Astrocyte of the spinal cord (primary cell): ENCODE results near the gene INPP5A.

Source experiments
- DNase-seq: peaks from one replicate; pipeline ENCODE4 v3.0.0; 2011; ENCODE audit warnings: low read depth, low spot score
- H3K4me3 ChIP-seq: 2 replicates; pipeline ENCODE4 v1.5.1; 2011; ENCODE audit warnings: low read depth, mild to moderate bottlenecking, low read length, moderate library complexity
- in situ Hi-C: cut with HindIII; loops from 2 replicates; pipeline ENCODE4 v1.10.0; 2017; ENCODE audit warnings: low sequenced_read_pairs
- TF ChIP-seq, protein P1 (sequence below): IDR thresholded peaks from 2 replicates; pipeline ENCODE4 v1.5.1; 2012; ENCODE audit warnings: low read depth, mild to moderate bottlenecking, low read length, inconsistent platforms

INPP5A gene

DNA sequence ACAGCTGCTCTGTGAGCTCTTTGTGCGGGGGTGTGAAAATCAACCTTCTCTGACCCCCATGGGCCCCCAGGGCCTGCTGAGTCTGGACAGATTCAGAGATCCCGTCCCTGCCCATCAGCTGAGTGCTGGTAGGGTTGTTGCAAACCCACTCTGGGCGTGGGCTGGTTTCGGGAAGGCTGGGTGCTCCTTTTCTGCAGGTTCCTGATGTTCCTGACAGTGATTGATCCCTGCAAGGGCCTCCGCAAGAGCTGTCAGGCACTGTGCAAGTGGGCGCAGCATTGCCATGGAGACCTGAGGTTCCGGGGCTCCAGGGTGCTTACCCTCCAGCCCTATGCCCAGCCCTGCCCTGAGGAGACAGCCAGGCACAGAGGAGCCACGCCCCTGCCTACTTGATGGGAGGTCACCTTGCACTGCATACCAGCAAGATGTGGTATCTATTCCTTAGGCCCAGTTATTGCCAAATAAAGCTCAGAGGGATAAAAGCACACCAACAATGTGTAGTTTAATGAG, 44.3 kb upstream of the INPP5A start:
- in situ Hi-C loops = no loop called here
- DNase-seq = no peak
- H3K4me3 ChIP-seq = no peak overlapping the region
- TF ChIP-seq, protein P1, sequence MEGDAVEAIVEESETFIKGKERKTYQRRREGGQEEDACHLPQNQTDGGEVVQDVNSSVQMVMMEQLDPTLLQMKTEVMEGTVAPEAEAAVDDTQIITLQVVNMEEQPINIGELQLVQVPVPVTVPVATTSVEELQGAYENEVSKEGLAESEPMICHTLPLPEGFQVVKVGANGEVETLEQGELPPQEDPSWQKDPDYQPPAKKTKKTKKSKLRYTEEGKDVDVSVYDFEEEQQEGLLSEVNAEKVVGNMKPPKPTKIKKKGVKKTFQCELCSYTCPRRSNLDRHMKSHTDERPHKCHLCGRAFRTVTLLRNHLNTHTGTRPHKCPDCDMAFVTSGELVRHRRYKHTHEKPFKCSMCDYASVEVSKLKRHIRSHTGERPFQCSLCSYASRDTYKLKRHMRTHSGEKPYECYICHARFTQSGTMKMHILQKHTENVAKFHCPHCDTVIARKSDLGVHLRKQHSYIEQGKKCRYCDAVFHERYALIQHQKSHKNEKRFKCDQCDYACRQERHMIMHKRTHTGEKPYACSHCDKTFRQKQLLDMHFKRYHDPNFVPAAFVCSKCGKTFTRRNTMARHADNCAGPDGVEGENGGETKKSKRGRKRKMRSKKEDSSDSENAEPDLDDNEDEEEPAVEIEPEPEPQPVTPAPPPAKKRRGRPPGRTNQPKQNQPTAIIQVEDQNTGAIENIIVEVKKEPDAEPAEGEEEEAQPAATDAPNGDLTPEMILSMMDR = no peak

- TF ChIP-seq, protein P1 = no peak
- in situ Hi-C loops = no loop called here
- H3K4me3 ChIP-seq = no peak overlapping the region
- DNase-seq = no peak
These were observed 43.8 kb upstream of the INPP5A start for GRCh38 chr10:132493756-132494290.

GRCh38 chr10:132494866-132495630, 42.5 kb upstream of the INPP5A start:
- TF ChIP-seq, protein P1 = no peak
- no peak overlapping the region for H3K4me3 ChIP-seq
- no peak for DNase-seq
- in situ Hi-C loops = no loop called here

GRCh38 chr10:132496360-132497062, 41.1 kb upstream of the INPP5A start:
- in situ Hi-C loops = no loop called here
- H3K4me3 ChIP-seq = no peak overlapping the region
- TF ChIP-seq, protein P1 = no peak
- no peak for DNase-seq

GRCh38 chr10:132497063-132497680, 40.4 kb upstream of the INPP5A start:
- in situ Hi-C loops = no loop called here
- H3K4me3 ChIP-seq = no peak overlapping the region
- TF ChIP-seq, protein P1 = no peak
- no peak for DNase-seq

DNA sequence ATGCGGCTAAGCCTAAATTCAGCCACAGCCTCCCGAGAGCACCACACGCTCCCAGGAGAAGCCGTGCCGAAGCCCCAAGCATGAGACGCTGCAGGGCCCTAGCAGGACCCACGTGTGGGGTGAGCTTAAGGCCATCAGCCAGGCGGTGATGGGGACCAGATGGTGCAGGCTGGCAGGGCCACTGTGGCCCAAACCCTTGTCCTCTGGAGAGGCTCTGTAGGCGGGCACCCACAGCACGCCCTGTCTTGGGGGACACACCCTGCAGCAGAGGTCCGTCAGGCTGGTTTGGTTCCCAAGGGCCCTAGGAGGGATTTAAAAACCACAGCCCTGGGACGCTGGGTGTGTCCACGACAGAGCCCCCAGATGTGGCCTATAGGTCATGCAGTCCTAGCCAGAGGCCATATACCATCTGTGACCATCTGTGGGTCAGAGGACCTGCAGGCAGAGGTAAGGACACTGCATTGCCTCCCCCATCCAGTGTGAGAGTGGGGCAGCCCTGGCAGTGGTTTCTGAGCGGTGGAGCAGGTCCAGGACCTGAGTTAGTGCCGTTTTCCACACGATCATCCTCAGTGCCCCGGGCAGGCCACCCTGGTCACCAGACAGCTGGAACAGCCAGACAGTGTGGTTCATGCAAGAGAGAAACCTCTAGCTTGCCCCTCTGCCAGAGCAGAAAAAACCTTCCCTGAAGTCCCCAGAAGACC, 39.6 kb upstream of the INPP5A start:
- TF ChIP-seq, protein P1 = no peak
- no peak overlapping the region for H3K4me3 ChIP-seq
- DNase-seq = no peak
- in situ Hi-C loops = no loop called here
